HEK293 (cell line): ENCODE data around the gene EEF1AKMT3.

Experiments
- EGR2 ChIP-seq: fragments of 450-650 bp; formaldehyde crosslinking; IDR thresholded peaks from 2 replicates; pipeline ENCODE4 v1.5.1; 2016; ENCODE audit warnings: low read depth, missing biosample characterization, missing genetic modification characterization
- HOXD13 ChIP-seq: sonication (generic); formaldehyde crosslinking; IDR thresholded peaks from 2 replicates; pipeline ENCODE4 v1.8.0; 2022; ENCODE audit warnings: missing genetic modification reagents, borderline replicate concordance
- IKZF3 ChIP-seq: fragments of 450-650 bp; IDR thresholded peaks from 2 replicates; pipeline ENCODE4 v1.5.0; 2018; ENCODE audit warnings: missing biosample characterization, mild to moderate bottlenecking, missing genetic modification characterization, moderate library complexity
- MEIS1 ChIP-seq: sonication (generic); formaldehyde crosslinking; IDR thresholded peaks from 2 replicates; pipeline ENCODE4 v1.8.1; 2022; ENCODE audit warnings: missing genetic modification reagents, mild to moderate bottlenecking, borderline replicate concordance
- SP3 ChIP-seq: fragments of 450-650 bp; formaldehyde crosslinking; IDR thresholded peaks from 2 replicates; pipeline ENCODE4 v1.5.1; 2016; ENCODE audit warnings: missing biosample characterization, missing genetic modification characterization
- YY2 ChIP-seq: fragments of 450-650 bp; formaldehyde crosslinking; IDR thresholded peaks from 2 replicates; pipeline ENCODE4 v1.5.1; 2016; ENCODE audit warnings: missing biosample characterization, missing genetic modification characterization
- ZFP69B ChIP-seq: fragments of 450-650 bp; formaldehyde crosslinking; IDR thresholded peaks from 2 replicates; pipeline ENCODE4 v1.5.1; 2016; ENCODE audit warnings: missing biosample characterization, missing genetic modification characterization
- ZNF146 ChIP-seq: fragments of 450-650 bp; formaldehyde crosslinking; IDR thresholded peaks from 2 replicates; pipeline ENCODE4 v1.5.1; 2016; ENCODE audit warnings: missing biosample characterization, missing genetic modification characterization
- ZNF184 ChIP-seq: fragments of 450-650 bp; IDR thresholded peaks from 2 replicates; pipeline ENCODE4 v1.5.1; 2018; ENCODE audit warnings: missing biosample characterization, mild to moderate bottlenecking, missing genetic modification characterization
- ZNF19 ChIP-seq: fragments of 450-650 bp; formaldehyde crosslinking; IDR thresholded peaks from 2 replicates; pipeline ENCODE4; 2016; ENCODE audit warnings: missing biosample characterization, missing genetic modification characterization, low read depth
- ZNF221 ChIP-seq: fragments of 450-650 bp; formaldehyde crosslinking; IDR thresholded peaks from 2 replicates; pipeline ENCODE4 v1.5.1; 2017; ENCODE audit warnings: missing biosample characterization, missing genetic modification characterization, borderline replicate concordance
- ZNF223 ChIP-seq: fragments of 450-650 bp; formaldehyde crosslinking; IDR thresholded peaks from 2 replicates; pipeline ENCODE4 v1.5.1; 2016; ENCODE audit warnings: missing biosample characterization, missing genetic modification characterization
- ZNF248 ChIP-seq: fragments of 450-650 bp; formaldehyde crosslinking; IDR thresholded peaks from 2 replicates; pipeline ENCODE4 v1.5.1; 2017; ENCODE audit warnings: missing biosample characterization, missing genetic modification characterization
- ZNF274 ChIP-seq, 2 experiments: fragments of 200-500 bp in 1 of 2; fragments of 450-650 bp in 1 of 2; sonication (Bioruptor generic) in 1 of 2; formaldehyde crosslinking in 1 of 2; IDR thresholded peaks; 2 replicates each; pipeline versions ENCODE4 v1.5.1 to v1.6.1; 2014 to 2016; ENCODE audit warnings: borderline replicate concordance in 1 of 2, inconsistent platforms in 1 of 2, low read length in 1 of 2, missing biosample characterization in 1 of 2, missing genetic modification characterization in 1 of 2
- ZNF302 ChIP-seq: fragments of 450-650 bp; formaldehyde crosslinking; IDR thresholded peaks from 2 replicates; pipeline ENCODE4 v1.5.1; 2016; ENCODE audit warnings: missing biosample characterization, missing genetic modification characterization, low read depth
- ZNF394 ChIP-seq: fragments of 450-650 bp; formaldehyde crosslinking; IDR thresholded peaks from 2 replicates; pipeline ENCODE4 v1.5.1; 2016; ENCODE audit warnings: missing biosample characterization, missing genetic modification characterization, mild to moderate bottlenecking, moderate library complexity, borderline replicate concordance
- ZNF423 ChIP-seq: fragments of 450-650 bp; formaldehyde crosslinking; IDR thresholded peaks from 2 replicates; pipeline ENCODE4 v1.5.1; 2016; ENCODE audit warnings: missing biosample characterization, missing genetic modification characterization
- ZNF426 ChIP-seq: fragments of 450-650 bp; formaldehyde crosslinking; IDR thresholded peaks from 2 replicates; pipeline ENCODE4 v1.5.1; 2017; ENCODE audit warnings: missing biosample characterization, missing genetic modification characterization, mild to moderate bottlenecking, inconsistent platforms, moderate library complexity
- ZNF585B ChIP-seq: fragments of 450-650 bp; formaldehyde crosslinking; IDR thresholded peaks from 2 replicates; pipeline ENCODE4 v1.5.1; 2016; ENCODE audit warnings: missing biosample characterization, missing genetic modification characterization
- ZNF600 ChIP-seq: fragments of 450-650 bp; formaldehyde crosslinking; IDR thresholded peaks from 2 replicates; pipeline ENCODE4 v1.5.1; 2016; ENCODE audit warnings: missing biosample characterization, missing genetic modification characterization
- ZNF624 ChIP-seq: fragments of 450-650 bp; formaldehyde crosslinking; IDR thresholded peaks from 2 replicates; pipeline ENCODE4 v1.5.1; 2017; ENCODE audit warnings: missing biosample characterization, missing genetic modification characterization
- ZNF654 ChIP-seq: fragments of 450-650 bp; formaldehyde crosslinking; IDR thresholded peaks from 2 replicates; pipeline ENCODE4 v1.5.1; 2016; ENCODE audit warnings: low read depth, missing biosample characterization, missing genetic modification characterization
- ZNF677 ChIP-seq: fragments of 450-650 bp; IDR thresholded peaks from 2 replicates; pipeline ENCODE4 v1.5.0; 2018; ENCODE audit warnings: missing biosample characterization, mild to moderate bottlenecking, missing genetic modification characterization, moderate library complexity
- ZNF776 ChIP-seq: fragments of 450-650 bp; formaldehyde crosslinking; IDR thresholded peaks from 2 replicates; pipeline ENCODE4 v1.5.0; 2017; ENCODE audit warnings: missing biosample characterization, missing genetic modification characterization, borderline replicate concordance
- ZNF777 ChIP-seq: fragments of 450-650 bp; formaldehyde crosslinking; IDR thresholded peaks from 2 replicates; pipeline ENCODE4 v1.5.1; 2017; ENCODE audit warnings: missing biosample characterization, missing genetic modification characterization, borderline replicate concordance
- ZNF837 ChIP-seq: fragments of 450-650 bp; formaldehyde crosslinking; IDR thresholded peaks from 2 replicates; pipeline ENCODE4 v1.5.1; 2016; ENCODE audit warnings: missing biosample characterization, missing genetic modification characterization
- TF ChIP-seq, protein P1 (sequence below): sonication (generic); formaldehyde crosslinking; IDR thresholded peaks from 2 replicates; pipeline ENCODE4 v1.8.1; 2022; ENCODE audit warnings: mild to moderate bottlenecking, moderate library complexity, missing genetic modification reagents
- TF ChIP-seq, protein P2 (sequence below): fragments of 450-650 bp; formaldehyde crosslinking; IDR thresholded peaks from 2 replicates; pipeline ENCODE4 v1.5.1; 2016; ENCODE audit warnings: missing biosample characterization, missing genetic modification characterization
- TF ChIP-seq, protein P3 (sequence below): fragments of 450-650 bp; formaldehyde crosslinking; IDR thresholded peaks from 2 replicates; pipeline ENCODE4 v1.5.0; 2017; ENCODE audit warnings: missing biosample characterization, missing genetic modification characterization, borderline replicate concordance
- TF ChIP-seq, protein P4 (sequence below): fragments of 450-650 bp; formaldehyde crosslinking; IDR thresholded peaks from 2 replicates; pipeline ENCODE4 v1.5.1; 2016; ENCODE audit warnings: missing biosample characterization, missing genetic modification characterization

Gene EEF1AKMT3

DNA sequence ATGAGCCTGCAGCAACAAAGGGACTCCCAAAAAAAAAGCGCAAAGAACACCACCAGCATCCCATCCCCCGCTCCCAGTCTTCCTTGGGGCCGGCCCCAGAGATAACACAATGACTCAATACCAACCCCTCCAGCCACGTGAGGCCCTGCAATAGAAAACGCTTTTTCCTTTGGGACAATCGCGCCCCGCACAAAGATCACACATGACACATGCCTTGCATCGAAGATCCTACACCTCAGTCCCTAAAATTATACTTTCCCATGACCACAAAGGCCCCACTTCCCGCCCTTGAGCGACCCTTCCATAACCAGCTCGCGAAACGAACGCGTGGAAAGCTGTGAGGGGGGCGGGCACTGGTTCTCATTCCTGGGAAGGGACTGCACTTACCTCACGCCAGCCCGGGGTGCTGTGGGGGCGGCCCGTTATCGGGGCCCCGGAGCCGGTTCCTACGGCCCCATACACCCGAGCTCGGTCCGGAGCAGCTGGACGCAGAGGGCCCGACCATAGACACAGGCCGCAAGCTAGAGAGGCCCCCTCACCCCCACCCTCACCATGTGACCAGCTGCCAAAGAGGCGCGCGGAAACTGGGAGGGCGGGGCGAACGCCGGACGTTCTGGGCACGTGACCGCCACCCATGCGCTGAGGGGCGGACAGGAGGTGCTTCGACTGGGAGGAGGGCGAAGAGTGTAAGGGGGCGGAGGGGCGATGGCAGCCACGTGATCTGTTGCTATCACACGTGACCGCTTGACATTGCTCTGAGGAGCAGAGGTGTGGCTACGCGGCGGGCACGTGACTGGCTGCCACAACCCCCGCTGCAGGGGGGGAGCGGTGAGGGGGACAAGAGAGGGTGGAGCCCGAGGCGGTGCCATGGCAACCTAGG, 20.4 kb upstream of the EEF1AKMT3 start, which contains the start of gene CDK4 (continued):
- TF ChIP-seq ZFP69B (tag by site-specific recombination), result peak; percentile 77
- TF ChIP-seq ZNF777 (tag by site-specific recombination), result no peak
- no peak for TF ChIP-seq ZNF248
- no peak for TF ChIP-seq ZNF302
- no peak for TF ChIP-seq ZNF19 (tag by site-specific recombination)
- no peak for TF ChIP-seq ZNF776 (tag by site-specific recombination)
- no peak for TF ChIP-seq ZNF221 (tag by site-specific recombination)
- TF ChIP-seq, protein P1, sequence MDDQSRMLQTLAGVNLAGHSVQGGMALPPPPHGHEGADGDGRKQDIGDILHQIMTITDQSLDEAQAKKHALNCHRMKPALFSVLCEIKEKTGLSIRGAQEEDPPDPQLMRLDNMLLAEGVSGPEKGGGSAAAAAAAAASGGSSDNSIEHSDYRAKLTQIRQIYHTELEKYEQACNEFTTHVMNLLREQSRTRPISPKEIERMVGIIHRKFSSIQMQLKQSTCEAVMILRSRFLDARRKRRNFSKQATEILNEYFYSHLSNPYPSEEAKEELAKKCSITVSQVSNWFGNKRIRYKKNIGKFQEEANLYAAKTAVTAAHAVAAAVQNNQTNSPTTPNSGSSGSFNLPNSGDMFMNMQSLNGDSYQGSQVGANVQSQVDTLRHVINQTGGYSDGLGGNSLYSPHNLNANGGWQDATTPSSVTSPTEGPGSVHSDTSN (CRISPR knock-in tag), result no peak
- TF ChIP-seq ZNF146, result no peak
- TF ChIP-seq YY2 (tag by site-specific recombination), result peak; percentile 33; the same call in 1 of the 2 replicates
- TF ChIP-seq ZNF600 (tag by site-specific recombination), result peak; percentile 94
- TF ChIP-seq, protein P2, sequence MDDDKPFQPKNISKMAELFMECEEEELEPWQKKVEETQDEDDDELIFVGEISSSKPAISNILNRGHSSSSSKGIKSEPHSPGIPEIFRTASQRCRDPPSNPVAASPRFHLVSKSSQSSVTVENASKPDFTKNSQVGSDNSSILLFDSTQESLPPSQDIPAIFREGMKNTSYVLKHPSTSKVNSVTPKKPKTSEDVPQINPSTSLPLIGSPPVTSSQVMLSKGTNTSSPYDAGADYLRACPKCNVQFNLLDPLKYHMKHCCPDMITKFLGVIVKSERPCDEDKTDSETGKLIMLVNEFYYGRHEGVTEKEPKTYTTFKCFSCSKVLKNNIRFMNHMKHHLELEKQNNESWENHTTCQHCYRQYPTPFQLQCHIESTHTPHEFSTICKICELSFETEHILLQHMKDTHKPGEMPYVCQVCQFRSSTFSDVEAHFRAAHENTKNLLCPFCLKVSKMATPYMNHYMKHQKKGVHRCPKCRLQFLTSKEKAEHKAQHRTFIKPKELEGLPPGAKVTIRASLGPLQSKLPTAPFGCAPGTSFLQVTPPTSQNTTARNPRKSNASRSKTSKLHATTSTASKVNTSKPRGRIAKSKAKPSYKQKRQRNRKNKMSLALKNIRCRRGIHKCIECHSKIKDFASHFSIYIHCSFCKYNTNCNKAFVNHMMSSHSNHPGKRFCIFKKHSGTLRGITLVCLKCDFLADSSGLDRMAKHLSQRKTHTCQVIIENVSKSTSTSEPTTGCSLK (tag by site-specific recombination), result no peak
- no peak for TF ChIP-seq ZNF837 (tag by site-specific recombination)
- no peak for TF ChIP-seq HOXD13 (CRISPR knock-in tag)
- TF ChIP-seq MEIS1 (CRISPR knock-in tag), result no peak
- TF ChIP-seq ZNF654 (tag by site-specific recombination), result no peak
- no peak for TF ChIP-seq IKZF3 (tag by site-specific recombination)
- peak; percentile 100 for TF ChIP-seq SP3 (tag by site-specific recombination)
- TF ChIP-seq, protein P3, sequence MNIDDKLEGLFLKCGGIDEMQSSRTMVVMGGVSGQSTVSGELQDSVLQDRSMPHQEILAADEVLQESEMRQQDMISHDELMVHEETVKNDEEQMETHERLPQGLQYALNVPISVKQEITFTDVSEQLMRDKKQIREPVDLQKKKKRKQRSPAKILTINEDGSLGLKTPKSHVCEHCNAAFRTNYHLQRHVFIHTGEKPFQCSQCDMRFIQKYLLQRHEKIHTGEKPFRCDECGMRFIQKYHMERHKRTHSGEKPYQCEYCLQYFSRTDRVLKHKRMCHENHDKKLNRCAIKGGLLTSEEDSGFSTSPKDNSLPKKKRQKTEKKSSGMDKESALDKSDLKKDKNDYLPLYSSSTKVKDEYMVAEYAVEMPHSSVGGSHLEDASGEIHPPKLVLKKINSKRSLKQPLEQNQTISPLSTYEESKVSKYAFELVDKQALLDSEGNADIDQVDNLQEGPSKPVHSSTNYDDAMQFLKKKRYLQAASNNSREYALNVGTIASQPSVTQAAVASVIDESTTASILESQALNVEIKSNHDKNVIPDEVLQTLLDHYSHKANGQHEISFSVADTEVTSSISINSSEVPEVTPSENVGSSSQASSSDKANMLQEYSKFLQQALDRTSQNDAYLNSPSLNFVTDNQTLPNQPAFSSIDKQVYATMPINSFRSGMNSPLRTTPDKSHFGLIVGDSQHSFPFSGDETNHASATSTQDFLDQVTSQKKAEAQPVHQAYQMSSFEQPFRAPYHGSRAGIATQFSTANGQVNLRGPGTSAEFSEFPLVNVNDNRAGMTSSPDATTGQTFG (tag by site-specific recombination), result no peak; the same call in 1 of the 2 replicates
- TF ChIP-seq ZNF423 (tag by site-specific recombination), result no peak; the same call in 1 of the 2 replicates
- no peak for TF ChIP-seq ZNF426 (tag by site-specific recombination)
- peak; percentile 44; the same call in 1 of the 2 replicates for TF ChIP-seq ZNF184 (tag by site-specific recombination)
- TF ChIP-seq, protein P4, sequence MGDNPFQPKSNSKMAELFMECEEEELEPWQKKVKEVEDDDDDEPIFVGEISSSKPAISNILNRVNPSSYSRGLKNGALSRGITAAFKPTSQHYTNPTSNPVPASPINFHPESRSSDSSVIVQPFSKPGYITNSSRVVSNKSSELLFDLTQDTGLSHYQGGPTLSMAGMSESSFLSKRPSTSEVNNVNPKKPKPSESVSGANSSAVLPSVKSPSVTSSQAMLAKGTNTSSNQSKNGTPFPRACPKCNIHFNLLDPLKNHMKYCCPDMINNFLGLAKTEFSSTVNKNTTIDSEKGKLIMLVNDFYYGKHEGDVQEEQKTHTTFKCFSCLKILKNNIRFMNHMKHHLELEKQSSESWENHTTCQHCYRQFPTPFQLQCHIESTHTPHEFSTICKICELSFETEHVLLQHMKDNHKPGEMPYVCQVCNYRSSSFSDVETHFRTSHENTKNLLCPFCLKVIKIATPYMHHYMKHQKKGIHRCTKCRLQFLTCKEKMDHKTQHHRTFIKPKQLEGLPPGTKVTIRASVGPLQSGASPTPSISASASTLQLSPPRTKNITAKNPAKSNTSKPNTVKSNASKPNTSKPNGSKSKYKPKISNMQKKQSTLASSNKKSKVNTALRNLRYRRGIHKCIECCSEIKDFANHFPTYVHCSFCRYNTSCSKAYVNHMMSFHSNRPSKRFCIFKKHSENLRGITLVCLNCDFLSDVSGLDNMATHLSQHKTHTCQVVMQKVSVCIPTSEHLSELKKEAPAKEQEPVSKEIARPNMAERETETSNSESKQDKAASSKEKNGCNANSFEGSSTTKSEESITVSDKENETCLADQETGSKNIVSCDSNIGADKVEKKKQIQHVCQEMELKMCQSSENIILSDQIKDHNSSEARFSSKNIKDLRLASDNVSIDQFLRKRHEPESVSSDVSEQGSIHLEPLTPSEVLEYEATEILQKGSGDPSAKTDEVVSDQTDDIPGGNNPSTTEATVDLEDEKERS (tag by site-specific recombination), result no peak
- no peak for TF ChIP-seq ZNF585B (tag by site-specific recombination)
- TF ChIP-seq ZNF677 (tag by site-specific recombination), result no peak
- no peak for TF ChIP-seq ZNF624 (tag by site-specific recombination)
- no peak for TF ChIP-seq ZNF274 (IDR thresholded peaks at IDR 0.05; ENCODE audit: low read length)
- TF ChIP-seq ZNF274 (tag by site-specific recombination; IDR thresholded peaks at IDR 0.05; ENCODE audit: borderline replicate concordance), result no peak
- TF ChIP-seq ZNF394 (tag by site-specific recombination), result peak; percentile 83
- no peak for TF ChIP-seq ZNF223 (tag by site-specific recombination)
- TF ChIP-seq EGR2 (tag by site-specific recombination), result peak; percentile 94
